Trophoblast cell (in vitro differentiated cells and primary cell): Measurements from ENCODE around the gene SMLR1.

Experiments used
- DNase-seq, 2 donors: peaks; one replicate each; pipeline ENCODE4 v3.0.0-alpha.2; 2016
- H2AFZ ChIP-seq: 2 replicates; pipeline ENCODE4 v1.6.1; 2013; ENCODE audit warnings: low read length, moderate library complexity, mild to moderate bottlenecking; ENCODE audit not compliant: insufficient read depth, poor library complexity
- H2AK5ac ChIP-seq: 2 replicates; pipeline ENCODE4 v1.6.1; 2013; ENCODE audit warnings: mild to moderate bottlenecking, low read length
- H2BK120ac ChIP-seq: 2 replicates; pipeline ENCODE4 v1.6.1; 2013; ENCODE audit warnings: low read length, mild to moderate bottlenecking, moderate library complexity; ENCODE audit not compliant: insufficient read depth, poor library complexity
- H2BK12ac ChIP-seq: 2 replicates; pipeline ENCODE4 v1.6.1; 2013; ENCODE audit warnings: mild to moderate bottlenecking, low read length, moderate library complexity
- H2BK5ac ChIP-seq: 2 replicates; pipeline ENCODE4 v1.6.1; 2013; ENCODE audit warnings: low read length, low read depth, moderate library complexity, mild to moderate bottlenecking; ENCODE audit not compliant: poor library complexity
- H3K14ac ChIP-seq: 2 replicates; pipeline ENCODE4 v1.6.1; 2013; ENCODE audit warnings: mild to moderate bottlenecking, low read length
- H3K18ac ChIP-seq: 2 replicates; pipeline ENCODE4 v1.6.1; 2013; ENCODE audit warnings: mild to moderate bottlenecking, low read length
- H3K23ac ChIP-seq: 2 replicates; pipeline ENCODE4 v1.6.1; 2013; ENCODE audit warnings: low read length
- H3K27ac ChIP-seq: 2 replicates; pipeline ENCODE4 v1.5.1; 2013; ENCODE audit warnings: low read depth, mild to moderate bottlenecking, inconsistent platforms, low read length, moderate library complexity
- H3K27me3 ChIP-seq: 2 replicates; pipeline ENCODE4 v1.6.1; 2013; ENCODE audit warnings: inconsistent platforms, mild to moderate bottlenecking, low read length, moderate library complexity; ENCODE audit not compliant: insufficient read depth
- H3K36me3 ChIP-seq, 2 experiments: 1 replicate in 1 of 2; 2 replicates in 1 of 2; pipeline ENCODE4 v1.6.1; 2013; ENCODE audit warnings: low read length in 2 of 2, mild to moderate bottlenecking in 2 of 2, moderate library complexity in 1 of 2; ENCODE audit not compliant: insufficient read depth in 2 of 2, control insufficient read depth in 1 of 2
- H3K4ac ChIP-seq: 2 replicates; pipeline ENCODE4 v1.6.1; 2013; ENCODE audit warnings: low read depth, mild to moderate bottlenecking, low read length, moderate library complexity
- H3K4me1 ChIP-seq, 2 experiments: 1 replicate in 1 of 2; 2 replicates in 1 of 2; pipeline ENCODE4 v1.6.1; 2013; ENCODE audit warnings: low read length in 2 of 2, mild to moderate bottlenecking in 2 of 2, moderate library complexity in 1 of 2; ENCODE audit not compliant: insufficient read depth in 2 of 2, control insufficient read depth in 1 of 2
- H3K4me2 ChIP-seq: 2 replicates; pipeline ENCODE4 v1.6.1; 2013; ENCODE audit warnings: inconsistent platforms, mild to moderate bottlenecking, low read length, moderate library complexity
- H3K4me3 ChIP-seq: 2 replicates; pipeline ENCODE4 v1.5.1; 2013; ENCODE audit warnings: mild to moderate bottlenecking, low read depth, low read length, inconsistent platforms
- H3K79me1 ChIP-seq: one replicate; pipeline ENCODE4 v1.6.1; 2013; ENCODE audit warnings: low read length
- H3K79me2 ChIP-seq: 2 replicates; pipeline ENCODE4 v1.6.1; 2013; ENCODE audit warnings: low read length, mild to moderate bottlenecking; ENCODE audit not compliant: control insufficient read depth, insufficient read depth, poor library complexity
- H3K9ac ChIP-seq: 2 replicates; pipeline ENCODE4 v1.6.1; 2013; ENCODE audit warnings: mild to moderate bottlenecking, low read length
- H3K9me3 ChIP-seq: 2 replicates; pipeline ENCODE4 v1.6.1; 2013; ENCODE audit warnings: low read depth, mild to moderate bottlenecking, control low read depth, inconsistent platforms, low read length; ENCODE audit not compliant: insufficient read depth
- H4K12ac ChIP-seq: 2 replicates; pipeline ENCODE4 v1.6.1; 2013; ENCODE audit warnings: low read depth, mild to moderate bottlenecking, low read length, moderate library complexity
- H4K8ac ChIP-seq: 2 replicates; pipeline ENCODE4 v1.6.1; 2013; ENCODE audit warnings: low read depth, mild to moderate bottlenecking, low read length, moderate library complexity
- H4K91ac ChIP-seq: one replicate; pipeline ENCODE4 v1.6.1; 2013; ENCODE audit warnings: low read depth, mild to moderate bottlenecking, low read length, moderate library complexity
- WGBS: extraction: QIAGEN DNeasy Blood & Tissue Kit; methylation state at CpG from one replicate; pipeline ENCODE4 v1.1.7; 2013; ENCODE audit warnings: missing lambda C conversion rate; ENCODE audit not compliant: insufficient read length, insufficient coverage; ENCODE audit errors: extremely low coverage; 5-methylcytosine and 5-hydroxymethylcytosine counted together

Gene SMLR1

DNA sequence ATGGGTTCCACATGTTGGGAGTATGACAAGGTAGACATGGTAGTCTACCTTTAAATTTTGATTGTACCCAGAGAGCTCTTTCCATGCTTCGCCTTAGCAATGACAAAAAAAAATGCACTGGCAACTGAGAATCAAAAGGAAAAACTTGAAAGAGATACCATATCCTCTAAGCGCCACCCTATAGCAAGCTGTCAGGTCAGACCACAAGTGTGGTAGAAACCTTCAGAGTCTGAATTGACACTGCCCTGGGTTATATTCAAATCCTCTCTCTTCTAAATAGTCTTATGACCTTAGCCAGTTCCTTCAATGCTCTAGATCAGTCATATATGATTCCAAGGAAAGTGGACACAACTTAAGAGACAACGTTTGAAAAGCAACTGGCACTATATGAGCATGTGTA lies 45.6 kb upstream of the SMLR1 start:
- H3K23ac ChIP-seq: no peak overlapping the region
- no peak overlapping the region for H2BK12ac ChIP-seq
- H3K9me3 ChIP-seq: no peaks in the 10 kb centered on the region
- H3K14ac ChIP-seq: no peak overlapping the region
- no peaks in the 10 kb centered on the region for H3K79me2 ChIP-seq
- H4K8ac ChIP-seq: no peak overlapping the region
- H3K36me3 ChIP-seq: no peaks in the 10 kb centered on the region
- no CpG with 5 or more reads among the region's 3 CpGs for WGBS
- H3K9ac ChIP-seq: no peak overlapping the region
- DNase-seq: no peak
- no peak overlapping the region for H2AK5ac ChIP-seq
- no peaks in the 10 kb centered on the region for H3K27me3 ChIP-seq
- H4K12ac ChIP-seq: no peak overlapping the region
- H3K4me3 ChIP-seq: no peak overlapping the region
- no peak overlapping the region for H3K27ac ChIP-seq
- no peak overlapping the region for H4K91ac ChIP-seq
- H2BK120ac ChIP-seq: no peak overlapping the region
- no peaks in the 10 kb centered on the region for H3K79me1 ChIP-seq
- no peaks in the 10 kb centered on the region for H3K4me1 ChIP-seq
- no peak overlapping the region for H3K4ac ChIP-seq
- H3K4me2 ChIP-seq: no peak overlapping the region
- H2BK5ac ChIP-seq: no peak overlapping the region
- no peak overlapping the region for H3K18ac ChIP-seq
- H2AFZ ChIP-seq: no peak overlapping the region

GRCh38 chr6:130783416-130784107 lies 43.6 kb upstream of the SMLR1 start:
- H3K27ac ChIP-seq: no peak overlapping the region
- H3K36me3 ChIP-seq: no peaks in the 10 kb centered on the region
- H3K9ac ChIP-seq: no peak overlapping the region
- H3K4me2 ChIP-seq: no peak overlapping the region
- no peak overlapping the region for H2BK12ac ChIP-seq
- no peak overlapping the region for H4K91ac ChIP-seq
- no peak for DNase-seq
- H3K9me3 ChIP-seq: no peaks in the 10 kb centered on the region
- no peaks in the 10 kb centered on the region for H3K79me1 ChIP-seq
- H3K4me1 ChIP-seq: no peaks in the 10 kb centered on the region
- no peak overlapping the region for H4K12ac ChIP-seq
- no peak overlapping the region for H3K23ac ChIP-seq
- H2BK120ac ChIP-seq: no peak overlapping the region
- no peaks in the 10 kb centered on the region for H3K27me3 ChIP-seq
- H3K4ac ChIP-seq: no peak overlapping the region
- H3K79me2 ChIP-seq: no peaks in the 10 kb centered on the region
- H3K14ac ChIP-seq: no peak overlapping the region
- no peak overlapping the region for H3K4me3 ChIP-seq
- H3K18ac ChIP-seq: no peak overlapping the region
- no peak overlapping the region for H2AFZ ChIP-seq
- H4K8ac ChIP-seq: no peak overlapping the region
- H2BK5ac ChIP-seq: no peak overlapping the region
- WGBS: no CpG with 5 or more reads among the region's 2 CpGs
- H2AK5ac ChIP-seq: no peak overlapping the region

DNA sequence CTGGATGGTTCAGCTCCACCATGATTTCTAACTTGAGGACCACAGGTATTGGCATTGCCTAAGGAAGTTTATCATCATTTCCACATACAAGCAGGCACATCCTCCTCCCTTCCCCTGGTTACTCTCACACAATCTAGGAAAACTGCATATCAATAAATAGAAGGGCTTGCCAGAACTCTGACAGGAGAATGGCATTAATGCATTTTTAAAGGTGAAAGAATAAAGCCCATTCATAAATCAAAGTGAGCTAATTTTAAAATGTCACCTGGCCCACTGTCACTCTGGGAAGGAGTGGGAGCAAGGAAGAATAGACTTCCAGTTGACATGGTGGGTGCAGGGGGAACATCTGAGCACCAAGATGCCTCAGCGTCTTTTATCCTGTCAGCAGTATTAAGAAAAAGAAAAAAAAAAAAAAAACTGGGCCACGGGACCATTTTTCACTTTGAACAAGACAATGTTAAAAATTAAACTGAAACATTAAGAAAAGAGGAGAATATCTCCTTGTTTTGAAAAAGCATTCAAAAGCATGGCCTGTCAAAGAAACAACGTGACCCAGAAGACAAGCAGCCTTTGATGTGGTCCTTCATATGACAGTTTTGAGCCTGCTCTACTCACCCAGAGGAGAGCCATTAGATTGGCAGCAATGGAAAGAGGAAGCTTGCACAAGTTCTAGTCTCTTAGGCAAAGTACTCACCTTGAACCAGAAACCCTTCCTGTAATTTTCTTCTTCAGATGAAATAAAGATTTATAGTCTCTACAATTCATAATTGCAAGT lies 39.3 kb upstream of the SMLR1 start:
- DNase-seq: no peak
- no peak overlapping the region for H2BK12ac ChIP-seq

DNA sequence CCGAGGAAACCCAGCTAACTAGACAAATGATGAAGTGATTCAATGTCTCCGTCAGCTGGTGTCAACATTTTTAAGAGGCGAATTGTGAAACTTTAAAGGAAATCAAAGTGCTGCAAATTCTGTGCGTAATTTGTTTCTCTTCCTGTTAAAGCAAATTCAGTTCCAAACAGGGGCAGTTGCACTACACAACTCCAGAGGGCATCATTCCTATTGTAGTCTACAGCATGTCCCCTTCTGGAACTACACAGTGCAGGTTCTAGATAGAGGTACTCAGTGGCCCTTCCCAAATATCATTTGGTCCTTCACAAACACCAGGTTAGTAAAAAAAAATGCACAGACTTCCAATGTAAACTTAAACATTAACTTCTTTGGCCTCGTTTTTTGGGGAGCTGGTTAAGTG lies 38.3 kb upstream of the SMLR1 start:
- no peaks in the 10 kb centered on the region for H3K27me3 ChIP-seq
- H3K4me2 ChIP-seq: no peak overlapping the region
- peaks cover under 1% of the 10 kb centered on the region for H3K79me2 ChIP-seq
- no peak overlapping the region for H2AFZ ChIP-seq
- H3K18ac ChIP-seq: no peak overlapping the region
- peak in 1 of 2 donors; percentile 16 for DNase-seq
- no peak overlapping the region for H3K14ac ChIP-seq
- H2BK120ac ChIP-seq: no peak overlapping the region
- no peak overlapping the region for H2BK12ac ChIP-seq
- no peak overlapping the region for H4K91ac ChIP-seq
- no peak overlapping the region for H2BK5ac ChIP-seq
- no peak overlapping the region for H3K4ac ChIP-seq
- H3K27ac ChIP-seq: no peak overlapping the region
- H2AK5ac ChIP-seq: no peak overlapping the region
- no CpG with 5 or more reads among the region's 5 CpGs for WGBS
- H3K23ac ChIP-seq: no peak overlapping the region
- no peak overlapping the region for H4K8ac ChIP-seq
- no peaks in the 10 kb centered on the region for H3K36me3 ChIP-seq
- H3K79me1 ChIP-seq: no peaks in the 10 kb centered on the region
- no peaks in the 10 kb centered on the region for H3K9me3 ChIP-seq
- no peaks in the 10 kb centered on the region for H3K4me1 ChIP-seq
- no peak overlapping the region for H3K4me3 ChIP-seq
- H3K9ac ChIP-seq: no peak overlapping the region
- H4K12ac ChIP-seq: no peak overlapping the region

More for the DNA sequence above, 39.3 kb upstream of the SMLR1 start:
- no peak overlapping the region for H3K14ac ChIP-seq
- H2BK120ac ChIP-seq: no peak overlapping the region
- no peak overlapping the region for H2AK5ac ChIP-seq
- no peaks in the 10 kb centered on the region for H3K27me3 ChIP-seq
- H4K8ac ChIP-seq: no peak overlapping the region
- no peak overlapping the region for H3K23ac ChIP-seq
- no peaks in the 10 kb centered on the region for H3K4me1 ChIP-seq
- no peak overlapping the region for H3K9ac ChIP-seq
- H3K18ac ChIP-seq: no peak overlapping the region
- no peaks in the 10 kb centered on the region for H3K36me3 ChIP-seq
- no peak overlapping the region for H2AFZ ChIP-seq
- H4K12ac ChIP-seq: no peak overlapping the region
- no peaks in the 10 kb centered on the region for H3K9me3 ChIP-seq
- whole genome bisulfite sequencing: no CpG with 5 or more reads among the region's 3 CpGs
- no peak overlapping the region for H4K91ac ChIP-seq
- no peaks in the 10 kb centered on the region for H3K79me2 ChIP-seq
- H3K79me1 ChIP-seq: no peaks in the 10 kb centered on the region
- H2BK5ac ChIP-seq: no peak overlapping the region
- no peak overlapping the region for H3K27ac ChIP-seq
- no peak overlapping the region for H3K4ac ChIP-seq
- no peak overlapping the region for H3K4me3 ChIP-seq
- no peak overlapping the region for H3K4me2 ChIP-seq
